Measurements from ENCODE around the gene SUSD4.

DNA sequence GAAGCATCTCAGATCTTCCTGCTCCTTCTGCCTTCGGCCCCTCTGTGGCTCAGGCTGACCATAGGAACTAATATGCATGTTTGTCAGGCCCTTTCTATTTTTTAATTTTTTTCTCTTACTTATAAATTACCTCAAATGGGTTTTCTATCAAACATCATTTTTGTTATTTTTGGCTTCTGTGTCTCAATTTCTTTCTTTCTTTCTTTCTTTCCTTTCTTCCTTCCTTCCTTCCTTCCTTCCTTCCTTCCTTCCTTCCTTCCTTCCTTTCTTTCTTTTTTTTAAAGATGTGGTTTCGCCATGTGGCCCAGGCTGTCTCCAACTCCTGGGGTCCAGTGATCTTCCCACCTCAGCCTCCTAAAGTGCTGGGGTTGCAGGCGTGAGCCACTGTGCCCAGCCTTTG is 184.7 kb downstream of the SUSD4 start:
- TF ChIP-seq, protein P1, sequence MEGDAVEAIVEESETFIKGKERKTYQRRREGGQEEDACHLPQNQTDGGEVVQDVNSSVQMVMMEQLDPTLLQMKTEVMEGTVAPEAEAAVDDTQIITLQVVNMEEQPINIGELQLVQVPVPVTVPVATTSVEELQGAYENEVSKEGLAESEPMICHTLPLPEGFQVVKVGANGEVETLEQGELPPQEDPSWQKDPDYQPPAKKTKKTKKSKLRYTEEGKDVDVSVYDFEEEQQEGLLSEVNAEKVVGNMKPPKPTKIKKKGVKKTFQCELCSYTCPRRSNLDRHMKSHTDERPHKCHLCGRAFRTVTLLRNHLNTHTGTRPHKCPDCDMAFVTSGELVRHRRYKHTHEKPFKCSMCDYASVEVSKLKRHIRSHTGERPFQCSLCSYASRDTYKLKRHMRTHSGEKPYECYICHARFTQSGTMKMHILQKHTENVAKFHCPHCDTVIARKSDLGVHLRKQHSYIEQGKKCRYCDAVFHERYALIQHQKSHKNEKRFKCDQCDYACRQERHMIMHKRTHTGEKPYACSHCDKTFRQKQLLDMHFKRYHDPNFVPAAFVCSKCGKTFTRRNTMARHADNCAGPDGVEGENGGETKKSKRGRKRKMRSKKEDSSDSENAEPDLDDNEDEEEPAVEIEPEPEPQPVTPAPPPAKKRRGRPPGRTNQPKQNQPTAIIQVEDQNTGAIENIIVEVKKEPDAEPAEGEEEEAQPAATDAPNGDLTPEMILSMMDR (conservative IDR thresholded peaks at IDR 0.05; ENCODE audit: low read depth, low read length) = no peak
- TF ChIP-seq CHD1 (IDR thresholded peaks at IDR 0.05; ENCODE audit: low read depth, low read length) (no peak), POLR2A (IDR thresholded peaks at IDR 0.05; ENCODE audit: low read depth, low read length) (no peak), CEBPB (IDR thresholded peaks at IDR 0.05; ENCODE audit: low read depth, low read length) (no peak)
